Dermis blood vessel endothelial cell (primary cell): ENCODE results near the gene GTF2H3. TPM values are rescaled to one million over a fixed set of nuclear protein-coding genes. Genes with fewer than 3 reads are reported as not detected.

Experiments
- DNase-seq: peaks from one replicate; pipeline ENCODE4 v3.0.0; 2010
- total RNA-seq: library from RNA; depleted of rRNA; stranded (reverse); fragments of >200 nt; gene quantifications from 2 replicates; pipeline ENCODE4 v1.2.3, GENCODE V29; 2014

GTF2H3 gene
- total RNA-seq, 1 donor from 2014 or later, result 38.5 TPM

DNA sequence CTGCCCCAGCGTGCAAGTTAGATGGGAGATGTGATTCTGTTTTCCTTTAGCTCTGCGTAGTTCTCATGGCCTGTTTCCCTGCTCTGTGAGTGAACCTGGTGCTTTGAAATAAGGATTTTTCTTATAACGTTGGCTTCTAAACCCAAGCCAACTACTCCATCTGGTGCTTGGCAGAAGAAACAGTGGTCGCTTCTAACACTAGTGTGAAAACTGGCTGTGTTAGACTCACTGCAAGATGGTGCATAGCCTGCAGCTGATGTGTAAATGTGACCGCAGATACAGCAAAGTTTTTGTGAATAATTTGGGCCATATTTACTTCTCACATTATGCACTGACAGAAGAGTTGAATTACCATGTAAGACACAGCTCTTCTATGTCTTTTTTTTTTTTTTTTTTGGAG is 12.2 kb downstream of the GTF2H3 start:
- no peak for DNase-seq

DNA sequence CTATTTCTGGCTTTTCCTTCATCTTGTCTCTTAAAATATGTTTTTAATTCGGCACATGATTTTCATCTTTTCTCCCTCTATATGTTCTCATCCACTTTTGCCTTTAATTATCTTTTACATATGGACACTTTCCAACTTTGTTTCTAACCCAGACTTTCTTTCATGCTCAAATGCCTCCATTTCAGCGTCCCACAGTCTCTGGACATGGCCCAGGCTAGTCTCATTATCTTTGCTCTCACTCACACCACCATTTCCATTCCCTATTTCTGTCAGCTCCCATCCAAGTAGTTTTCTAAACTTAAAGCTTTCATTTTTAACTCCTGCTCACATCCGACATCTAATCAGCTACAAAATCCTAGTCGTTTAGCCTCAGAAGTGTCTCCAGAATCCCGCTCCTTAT is 14.8 kb downstream of the GTF2H3 start:
- DNase-seq, result no peak

DNA sequence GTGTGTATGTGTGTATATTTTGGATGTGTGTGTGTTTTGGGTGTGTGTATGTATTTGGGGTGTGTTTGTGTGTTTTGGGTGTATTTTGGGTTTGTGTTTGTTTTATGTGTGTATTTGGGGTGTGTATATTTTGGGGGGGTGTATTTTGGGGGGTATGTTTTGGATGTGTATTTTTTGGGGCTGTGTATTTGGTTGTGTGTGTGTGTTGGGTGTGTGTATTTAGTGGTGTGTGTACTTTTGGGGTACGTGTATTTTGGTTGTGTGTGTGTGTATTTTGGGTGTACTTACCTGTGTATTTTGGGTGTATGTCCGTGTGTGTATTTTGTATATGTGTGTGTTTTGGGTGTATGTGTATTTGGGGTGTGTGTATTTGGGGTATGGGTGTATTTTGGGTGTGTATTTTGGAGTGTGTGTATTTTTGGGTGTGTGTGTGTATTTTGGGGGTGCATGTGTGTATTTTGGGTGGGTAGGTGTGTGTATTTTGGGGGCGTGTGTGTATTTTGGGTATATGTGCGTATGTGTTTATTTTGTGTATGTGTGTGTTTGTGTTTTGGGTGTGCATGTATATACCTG is 20.6 kb downstream of the GTF2H3 start:
- no peak for DNase-seq

DNA sequence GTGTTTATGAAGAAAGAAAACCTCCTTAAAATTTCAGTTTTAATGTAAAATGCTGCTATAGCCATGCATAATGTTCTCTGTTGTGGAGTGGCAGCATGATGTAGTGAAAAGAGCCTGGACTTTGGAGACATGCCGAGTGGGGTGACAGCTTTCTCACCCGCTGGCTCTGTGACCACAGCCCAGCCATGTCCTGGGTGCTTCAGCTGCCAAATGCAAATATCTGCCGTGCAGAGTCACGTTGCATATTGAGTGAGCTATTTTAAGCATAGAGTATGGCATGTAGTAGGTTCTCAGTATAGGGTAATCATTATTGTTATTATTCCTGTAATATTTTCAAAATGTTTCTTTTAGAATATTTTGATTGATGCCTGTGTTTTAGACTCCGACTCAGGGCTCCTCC is 21.8 kb downstream of the GTF2H3 start:
- DNase-seq, result no peak

DNA sequence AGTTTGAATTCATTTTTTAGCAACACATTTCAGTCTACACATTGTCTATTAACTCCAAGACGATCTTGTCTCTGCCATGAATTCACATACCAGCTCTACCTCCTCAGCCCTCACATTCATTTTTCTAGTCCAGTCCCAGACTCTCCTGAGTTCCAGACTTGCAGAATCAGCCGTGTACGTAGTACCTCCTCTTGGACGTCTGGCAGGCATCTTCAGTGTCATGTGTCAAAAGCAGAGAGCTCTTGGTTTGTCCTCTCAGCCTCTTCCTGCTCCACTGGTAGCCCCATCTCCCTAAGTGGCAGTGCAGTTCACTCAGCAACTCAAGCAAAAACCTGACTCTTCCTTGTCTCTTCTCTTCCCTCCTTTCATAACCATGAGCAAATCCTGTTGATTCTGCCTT is 22.8 kb downstream of the GTF2H3 start:
- DNase-seq, result no peak

DNA sequence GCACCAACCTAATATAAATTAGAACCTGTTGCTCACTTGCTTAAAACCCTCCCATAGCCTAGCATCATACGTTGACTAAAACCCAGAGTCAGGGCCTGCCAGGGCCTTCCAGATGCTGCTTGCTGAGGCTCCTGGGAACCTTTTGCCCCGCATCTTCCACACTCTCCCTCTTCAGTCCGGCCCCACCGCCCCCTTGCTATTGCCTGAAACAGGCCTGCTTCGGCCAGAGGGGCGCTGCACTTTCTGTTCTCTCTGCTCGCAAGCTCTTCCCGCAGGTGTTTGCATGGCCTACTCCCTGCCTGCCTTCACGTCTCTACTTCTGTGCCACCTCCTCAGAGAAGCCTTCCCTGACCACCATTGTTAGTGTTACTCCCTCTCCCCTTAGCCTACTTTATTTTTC is 23.6 kb downstream of the GTF2H3 start:
- DNase-seq, result no peak

DNA sequence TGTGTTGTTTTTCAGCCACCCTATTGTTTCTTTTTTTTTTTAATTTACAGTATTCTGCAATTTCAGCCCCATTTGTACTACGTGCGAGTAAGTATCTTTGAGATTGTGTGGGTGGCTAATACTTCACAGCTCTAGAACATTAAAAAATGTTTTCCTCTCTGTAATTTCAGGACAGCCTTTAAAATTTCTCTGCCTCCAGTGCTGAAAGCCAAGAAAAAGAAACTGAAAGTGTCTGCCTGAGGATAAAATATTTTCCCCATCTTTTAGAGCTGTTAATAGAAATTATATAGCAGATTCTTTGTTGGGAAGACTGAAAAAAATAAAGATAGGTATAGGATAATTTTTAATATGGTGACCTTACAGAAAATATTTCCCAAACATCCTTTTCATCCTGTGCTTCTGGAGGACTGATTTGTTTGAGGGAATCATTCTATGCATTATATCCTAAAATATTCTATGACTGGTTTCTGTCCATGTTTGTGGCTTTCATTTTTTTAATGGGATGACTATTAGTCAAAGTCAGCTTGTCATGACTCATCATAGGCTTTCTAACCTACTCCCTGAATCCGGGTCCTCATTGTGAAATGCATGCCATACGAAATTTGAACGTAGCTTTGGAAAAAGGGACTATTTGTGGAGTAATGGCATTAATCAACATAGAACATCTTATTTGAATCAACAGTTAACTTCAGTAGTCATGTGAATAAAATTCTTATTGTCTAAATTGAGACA is 26.5 kb downstream of the GTF2H3 start:
- peak; percentile 17 for DNase-seq

DNA sequence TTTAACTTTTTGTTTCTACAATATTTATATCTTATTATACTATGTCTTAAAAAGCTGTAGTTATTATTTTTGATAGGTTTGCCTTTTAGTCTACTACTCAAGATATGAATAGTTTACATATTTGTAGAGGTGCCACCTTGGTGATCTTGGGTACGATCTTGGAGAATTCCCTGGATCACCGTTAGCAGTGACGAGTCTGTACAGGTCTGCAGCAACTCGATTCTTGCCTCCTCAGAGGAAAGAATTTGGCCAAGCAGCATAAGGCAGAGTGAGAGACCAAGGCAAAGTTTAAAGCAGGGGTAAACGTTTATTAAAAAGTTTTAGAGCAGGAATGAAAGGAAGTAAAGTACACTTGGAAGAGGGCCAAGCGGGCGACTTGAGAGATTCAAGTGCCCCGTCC is 34.1 kb downstream of the GTF2H3 start:
- DNase-seq, result no peak

DNA sequence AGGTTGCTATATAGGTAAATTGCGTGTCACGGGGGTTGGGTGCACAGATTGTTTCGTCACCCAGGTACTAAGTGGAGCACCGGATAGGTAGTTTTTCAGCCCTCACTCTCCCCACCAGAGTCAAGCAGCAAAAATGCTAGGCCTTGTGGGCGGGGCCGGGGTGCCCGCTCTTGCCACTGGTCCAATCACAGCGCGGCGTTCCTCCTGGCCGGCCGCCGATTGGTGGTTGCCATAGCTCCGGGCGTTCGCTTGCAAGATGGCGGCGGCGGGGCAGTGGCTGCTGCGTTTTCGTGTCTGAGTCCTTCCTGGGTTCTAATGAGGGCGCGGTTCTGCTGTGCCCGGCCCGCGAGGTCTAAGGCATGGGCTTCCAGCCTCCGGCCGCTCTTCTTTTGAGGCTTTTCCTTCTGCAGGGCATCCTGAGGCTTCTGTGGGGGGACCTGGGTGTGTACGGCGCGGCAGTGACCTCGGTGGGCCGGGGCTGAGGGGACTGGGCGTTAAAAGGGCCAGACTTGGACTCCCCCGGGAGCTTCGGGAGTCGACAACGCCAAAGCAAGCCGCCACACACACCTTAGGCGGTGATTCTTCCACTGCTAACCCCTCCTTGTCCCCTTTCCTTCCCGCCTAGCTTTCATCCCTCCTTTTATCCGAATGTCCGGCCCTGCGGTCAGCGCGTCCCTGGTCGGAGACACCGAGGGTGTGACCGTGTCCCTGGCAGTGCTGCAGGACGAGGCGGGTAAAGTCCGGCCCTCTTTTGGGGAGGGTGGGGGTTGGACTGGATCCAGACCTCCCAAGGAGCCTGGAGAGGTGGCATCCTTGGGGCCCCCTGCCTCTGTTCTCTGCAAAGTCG is 37.5 kb downstream of the GTF2H3 start, which contains the start of gene TCTN2:
TCTN2 (plus strand) TSS at position 232 of the 847 bp plus-strand sequence; CDS start at position 360, 128 bp downstream.
- peak; percentile 94 for DNase-seq

DNA sequence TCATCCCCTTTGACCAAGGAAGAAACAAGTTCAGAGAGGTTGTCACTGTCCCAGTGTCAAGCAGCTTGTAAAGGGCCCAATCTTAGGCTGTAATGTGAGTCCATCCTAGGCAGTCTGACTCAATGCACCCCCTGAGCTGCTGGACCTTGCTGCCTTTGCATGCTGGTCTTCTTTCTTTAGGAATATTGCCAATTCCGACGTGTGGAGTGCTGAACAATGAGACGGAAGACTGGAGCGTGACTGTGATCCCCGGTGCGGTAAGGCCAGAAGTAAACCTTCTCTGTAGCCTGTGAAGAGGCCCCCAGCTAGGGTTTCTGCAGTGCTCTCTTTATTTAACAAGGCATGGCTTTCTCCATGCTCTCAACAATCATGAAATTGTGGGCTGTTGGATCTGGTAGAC is 38.2 kb downstream of the GTF2H3 start:
- no peak for DNase-seq

DNA sequence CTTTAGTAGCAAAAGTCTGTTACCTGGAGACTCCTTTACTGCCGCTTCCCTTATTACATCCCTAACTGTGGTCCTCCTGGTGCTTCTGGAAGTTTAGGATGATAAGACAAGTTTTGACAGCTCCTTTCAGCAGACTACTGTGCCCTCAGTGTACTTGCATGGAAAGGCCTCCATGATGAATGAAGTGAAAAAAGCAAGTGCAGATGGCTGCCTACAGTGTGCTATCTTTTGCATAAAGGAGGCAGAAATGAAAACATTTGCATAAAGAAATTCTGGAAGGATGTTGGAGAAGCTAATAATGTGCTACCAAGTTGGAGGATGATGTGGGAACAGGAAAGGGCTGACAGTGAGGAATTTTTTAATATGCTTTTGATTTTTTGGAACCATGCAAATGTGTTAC is 41.8 kb downstream of the GTF2H3 start:
- no peak for DNase-seq

DNA sequence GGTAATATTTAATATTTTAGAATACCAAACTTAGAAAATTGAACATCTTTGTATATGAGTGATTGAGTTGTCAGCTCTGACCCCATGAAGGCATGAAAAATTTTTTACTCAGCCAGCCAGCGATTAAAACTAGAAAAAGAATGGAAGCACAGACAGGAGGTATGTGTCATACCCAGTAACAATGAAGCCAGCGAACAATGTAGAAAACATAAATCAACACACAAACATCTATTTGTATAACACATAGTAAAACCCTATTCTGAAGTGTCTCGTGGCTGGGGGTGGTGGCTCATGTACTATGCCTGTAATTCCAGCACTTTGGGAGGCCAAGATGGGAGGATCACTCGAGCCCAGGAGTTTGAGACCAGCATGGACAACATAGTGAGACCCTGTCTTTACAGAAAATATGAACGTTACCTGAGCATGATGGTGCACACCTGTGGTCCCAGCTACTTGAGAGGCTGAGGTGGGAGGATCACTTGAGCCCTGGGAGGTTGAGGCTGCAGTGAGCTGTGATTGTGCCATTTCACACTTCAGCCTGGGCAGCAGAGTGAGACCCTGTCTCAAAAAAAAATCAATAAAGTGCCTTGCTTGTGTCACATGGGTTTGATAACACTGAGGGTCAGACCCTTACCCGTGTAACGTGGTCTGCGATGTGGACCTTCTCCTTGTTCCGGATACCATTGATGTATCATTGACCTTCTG is 43.1 kb downstream of the GTF2H3 start:
- peak; percentile 38 for DNase-seq

DNA sequence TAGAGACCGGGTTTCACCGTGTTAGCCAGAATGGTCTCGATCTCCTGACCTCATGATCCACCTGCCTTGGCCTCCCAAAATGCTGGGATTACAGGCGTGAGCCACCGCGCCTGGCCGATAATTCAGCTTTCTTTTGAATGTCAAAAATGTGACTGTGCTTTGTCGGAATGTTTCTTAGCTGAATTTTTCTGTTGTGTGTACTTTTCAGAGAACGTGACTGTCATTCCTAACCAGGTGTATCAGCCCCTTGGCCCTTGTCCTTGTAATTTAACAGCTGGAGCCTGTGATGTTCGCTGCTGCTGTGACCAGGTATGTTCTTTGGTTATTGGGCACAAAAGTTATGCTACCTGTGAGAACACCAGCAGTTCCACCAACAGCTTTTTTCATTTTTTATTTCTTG is 45.4 kb downstream of the GTF2H3 start:
- DNase-seq, result no peak

DNA sequence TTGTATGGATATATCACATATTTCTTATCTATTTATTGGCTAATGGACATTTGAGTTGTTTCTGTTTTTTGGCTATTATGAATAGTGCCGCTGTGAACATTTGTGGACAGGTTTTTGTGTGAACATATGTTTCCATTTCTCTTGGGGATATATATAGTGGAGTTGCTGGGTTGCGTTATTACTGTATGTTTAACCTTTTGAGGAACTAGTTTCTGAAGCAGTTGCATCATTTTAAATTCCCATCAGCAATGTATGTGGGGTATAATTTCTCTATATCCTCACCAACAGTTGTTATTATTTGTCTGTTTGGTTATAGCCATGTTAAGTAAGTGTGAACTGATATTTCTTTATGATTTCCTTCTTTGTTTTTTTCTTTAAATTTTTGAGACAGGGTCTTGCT is 48.0 kb downstream of the GTF2H3 start:
- DNase-seq, result no peak

DNA sequence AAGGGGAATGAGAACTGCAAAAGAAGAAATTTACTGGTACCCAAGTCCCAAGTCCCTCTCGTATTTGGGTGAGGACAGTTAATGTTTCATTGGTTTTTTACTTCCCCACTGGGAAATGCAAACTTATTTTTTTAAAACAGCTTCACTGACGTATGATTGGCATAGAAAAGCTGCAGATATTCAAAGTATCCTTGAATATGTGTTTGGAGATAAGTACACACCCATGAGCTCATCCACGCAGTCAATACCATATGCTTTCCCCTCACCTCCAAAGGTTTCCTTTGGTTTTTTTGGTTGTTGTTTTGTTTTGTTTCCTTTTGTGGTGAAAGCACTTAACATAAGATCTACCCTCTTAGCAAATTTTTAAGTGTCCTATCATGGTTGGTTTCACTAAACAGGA is 50.3 kb downstream of the GTF2H3 start:
- DNase-seq, result no peak

DNA sequence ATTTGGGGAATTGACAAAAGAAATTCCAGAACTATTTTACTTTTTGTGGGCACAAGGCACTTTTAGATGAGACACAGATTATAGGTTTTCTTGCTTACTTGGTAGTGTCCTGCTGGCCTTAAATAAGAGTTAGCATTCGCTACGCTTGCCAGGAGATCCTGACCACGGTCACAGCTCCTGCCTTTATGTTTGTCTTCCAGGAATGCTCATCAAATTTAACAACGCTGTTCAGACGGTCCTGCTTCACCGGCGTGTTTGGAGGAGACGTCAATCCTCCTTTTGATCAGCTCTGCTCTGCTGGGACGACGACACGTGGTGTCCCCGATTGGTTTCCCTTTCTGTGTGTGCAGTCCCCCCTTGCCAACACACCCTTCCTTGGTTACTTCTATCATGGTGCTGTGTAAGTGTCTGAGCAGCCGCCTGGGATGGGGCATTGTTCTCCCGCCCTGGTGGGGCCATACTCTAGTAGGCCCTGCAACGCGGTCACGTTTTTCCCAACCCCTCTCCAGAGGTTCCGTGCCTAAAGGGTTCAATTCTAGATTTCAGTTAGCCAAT is 53.1 kb downstream of the GTF2H3 start:
- no peak for DNase-seq

DNA sequence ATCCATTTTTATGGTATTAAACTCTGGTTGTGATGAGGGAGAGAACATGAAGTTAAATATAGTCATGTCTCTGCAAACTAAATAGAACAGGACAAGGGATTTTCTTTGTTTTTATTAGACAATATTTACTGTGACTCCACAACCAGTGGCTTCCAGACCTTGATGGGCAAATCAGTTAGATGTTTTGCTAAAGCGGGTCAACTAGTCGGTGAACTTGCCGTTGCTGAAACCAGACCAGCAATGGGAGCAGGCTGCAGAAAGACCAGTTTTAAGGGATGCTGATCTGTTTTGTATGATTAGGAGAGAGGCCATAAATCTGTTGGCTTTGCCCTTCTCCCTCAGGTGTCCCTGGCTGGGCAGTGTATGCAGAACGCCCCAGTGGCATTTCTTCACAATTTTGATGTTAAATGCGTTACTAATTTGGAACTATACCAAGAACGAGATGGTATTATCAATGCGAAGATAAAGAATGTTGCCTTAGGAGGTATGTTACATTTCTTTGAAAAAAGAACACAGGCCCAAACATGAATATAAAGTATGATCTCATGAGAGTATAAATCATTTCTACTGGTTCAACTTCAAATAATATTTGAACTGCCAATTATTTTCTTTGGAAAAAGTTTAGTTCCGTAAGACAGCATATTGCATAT is 56.7 kb downstream of the GTF2H3 start:
- no peak for DNase-seq

DNA sequence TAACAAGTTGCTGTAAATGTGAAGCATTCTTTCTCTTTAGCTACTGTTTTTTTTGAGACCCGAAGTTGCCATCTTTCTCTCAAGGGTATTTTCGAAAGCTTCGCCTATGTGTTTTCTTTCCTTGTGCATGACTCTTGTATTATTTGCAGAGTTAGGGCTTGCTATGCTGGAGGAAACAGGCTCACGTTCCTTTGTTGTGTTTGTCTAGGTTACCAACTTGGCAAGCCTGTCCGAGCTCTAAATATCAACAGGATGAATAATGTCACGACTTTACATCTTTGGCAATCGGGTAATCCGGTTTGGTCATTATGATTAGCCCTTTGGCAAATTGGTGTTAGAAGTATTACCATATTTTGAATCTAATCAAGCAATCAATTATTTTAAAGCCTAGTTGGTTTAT is 62.6 kb downstream of the GTF2H3 start:
- DNase-seq, result no peak

DNA sequence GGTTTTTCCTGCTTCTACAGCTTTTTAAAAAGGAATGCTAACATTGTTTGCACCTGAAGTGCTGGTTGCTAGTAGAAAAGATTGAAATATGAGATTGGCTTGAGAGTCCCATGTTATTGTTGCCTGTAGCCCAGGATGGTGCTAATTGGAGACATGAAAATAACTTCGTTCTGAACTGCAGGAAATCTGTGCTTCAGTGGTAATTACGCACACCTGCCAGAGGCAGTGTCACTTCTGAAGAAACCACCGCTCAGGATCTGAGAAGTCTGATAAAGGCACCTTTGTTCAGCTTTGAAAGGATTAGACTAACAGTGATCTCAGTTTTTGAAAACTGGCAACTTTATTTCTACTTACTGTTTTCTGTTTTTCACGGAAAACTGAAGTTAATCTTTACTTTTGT is 63.0 kb downstream of the GTF2H3 start:
- DNase-seq, result no peak

DNA sequence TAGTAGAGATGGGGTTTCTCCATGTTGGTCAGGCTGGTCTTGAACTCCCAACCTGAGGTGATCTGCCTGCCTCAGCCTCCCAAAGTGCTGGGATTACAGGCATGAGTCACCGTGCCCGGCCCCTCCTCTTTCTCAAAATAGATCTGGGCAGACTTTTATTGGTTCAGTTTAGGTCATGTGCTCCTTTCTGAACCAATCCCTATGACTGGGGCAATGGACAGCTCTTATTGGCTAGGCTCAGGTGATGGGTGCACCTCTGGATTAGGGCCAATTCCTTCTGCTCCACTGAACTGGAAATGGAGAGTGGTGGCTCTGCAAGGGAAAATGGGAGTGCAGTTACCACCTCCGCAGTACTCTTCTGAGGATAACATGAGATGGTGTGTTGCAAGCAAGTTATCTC is 72.3 kb downstream of the GTF2H3 start:
- no peak for DNase-seq

DNA sequence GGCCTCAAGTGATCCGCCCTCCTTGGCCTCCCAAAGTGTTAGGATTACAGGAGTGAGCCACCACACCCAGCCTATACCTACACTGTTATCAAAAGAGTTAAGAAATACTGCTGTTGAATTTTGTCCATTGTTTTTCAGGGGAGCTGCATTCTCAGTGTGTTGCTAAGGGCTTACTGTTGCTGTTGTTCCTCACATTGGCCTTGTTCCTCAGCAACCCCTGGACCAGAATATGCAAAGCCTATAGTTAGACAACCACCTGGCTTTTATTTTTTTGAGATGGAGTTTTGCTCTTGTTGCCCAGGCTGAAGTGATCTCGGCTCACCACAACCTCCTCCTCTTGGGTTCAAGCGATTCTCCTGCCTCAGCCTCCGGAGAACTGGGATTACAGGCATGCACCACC is 73.8 kb downstream of the GTF2H3 start:
- no peak for DNase-seq
